Measurements from ENCODE around the gene WNT5B. TPM values are rescaled to one million over a fixed set of nuclear protein-coding genes. Genes with fewer than 3 reads are reported as not detected.

Gene WNT5B
- 0.17 and 2.7 TPM in 2 replicates for total RNA-seq

DNA sequence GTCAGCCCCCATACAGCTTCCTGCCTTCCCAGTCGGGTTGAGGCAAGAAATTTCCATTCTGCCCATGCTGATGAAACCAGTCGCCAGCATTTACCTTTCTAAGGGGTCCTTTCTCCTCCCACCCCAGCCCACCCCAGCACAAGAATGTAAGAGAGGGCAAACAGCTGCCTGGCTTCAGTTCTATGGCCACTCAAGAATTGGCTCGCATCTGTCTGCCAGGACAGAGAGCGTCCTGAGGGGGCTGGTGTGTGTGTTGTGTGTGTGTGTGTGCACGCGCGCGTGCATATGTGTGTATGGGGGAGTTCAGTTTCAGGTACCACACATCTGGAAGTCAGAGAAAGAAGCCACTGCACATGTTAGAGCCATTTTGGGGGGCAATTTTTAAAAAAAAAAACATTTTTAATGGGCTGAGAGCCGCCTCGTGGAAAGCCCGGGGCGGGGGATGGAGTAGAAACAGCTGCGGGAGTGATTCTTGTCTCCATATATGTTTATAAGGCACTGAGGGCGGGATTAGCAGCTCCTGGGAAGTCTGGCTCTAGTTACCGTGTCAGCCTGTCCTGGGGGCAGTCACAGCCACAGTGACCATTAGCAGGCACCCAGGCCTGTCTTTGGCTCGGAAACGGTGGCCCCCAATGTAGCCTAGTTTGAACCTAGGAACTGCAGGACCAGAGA lies at the start of gene WNT5B:
Gene WNT5B, plus strand, starts transcription at position 566 of the 672 bp plus-strand sequence. CDS start 2,124 bp downstream, outside the sequence.

DNA sequence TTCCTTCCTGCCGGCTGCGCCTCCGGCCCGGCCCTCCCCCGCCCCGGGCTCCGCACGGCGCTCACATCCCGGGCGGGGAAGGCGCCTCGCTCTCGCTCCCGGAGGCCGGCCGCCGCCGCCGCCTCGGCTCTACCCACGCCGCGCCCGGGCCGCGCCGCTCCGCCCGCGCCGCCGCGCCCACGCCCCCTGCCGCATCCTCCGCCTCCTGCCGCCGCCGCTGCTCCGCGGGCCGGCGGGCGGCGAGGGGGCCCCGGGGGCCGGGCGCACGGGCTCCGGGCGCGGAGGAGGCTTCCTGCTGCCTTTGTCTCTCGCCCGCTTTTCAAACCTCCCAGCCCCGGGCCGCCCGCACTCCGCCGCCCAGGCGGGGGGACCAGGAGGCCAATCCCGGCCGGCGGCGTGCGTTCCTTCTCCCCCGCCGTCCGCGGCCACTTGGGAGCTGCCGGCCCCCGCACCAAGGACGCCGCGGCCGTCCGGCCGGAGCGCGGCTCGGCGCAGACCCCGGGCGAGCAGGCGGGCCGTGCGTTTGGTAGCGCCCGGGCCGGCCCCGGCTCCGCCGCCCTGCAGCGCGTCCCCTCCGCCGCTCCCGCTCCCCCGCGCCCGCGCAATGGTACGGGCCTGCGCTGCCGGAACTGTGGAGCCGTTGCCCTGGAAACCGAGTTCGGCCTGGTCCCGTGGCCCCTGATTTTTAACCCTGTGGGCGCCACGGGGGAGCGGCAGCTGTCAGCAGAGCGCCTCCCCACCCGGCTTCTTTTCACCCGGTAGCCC lies 34.6 kb upstream of the WNT5B start, which contains the start of gene FBXL14:
Gene FBXL14, minus strand, starts transcription at position 321 of the 765 bp plus-strand sequence. CDS start 515 bp downstream, outside the sequence.

DNA sequence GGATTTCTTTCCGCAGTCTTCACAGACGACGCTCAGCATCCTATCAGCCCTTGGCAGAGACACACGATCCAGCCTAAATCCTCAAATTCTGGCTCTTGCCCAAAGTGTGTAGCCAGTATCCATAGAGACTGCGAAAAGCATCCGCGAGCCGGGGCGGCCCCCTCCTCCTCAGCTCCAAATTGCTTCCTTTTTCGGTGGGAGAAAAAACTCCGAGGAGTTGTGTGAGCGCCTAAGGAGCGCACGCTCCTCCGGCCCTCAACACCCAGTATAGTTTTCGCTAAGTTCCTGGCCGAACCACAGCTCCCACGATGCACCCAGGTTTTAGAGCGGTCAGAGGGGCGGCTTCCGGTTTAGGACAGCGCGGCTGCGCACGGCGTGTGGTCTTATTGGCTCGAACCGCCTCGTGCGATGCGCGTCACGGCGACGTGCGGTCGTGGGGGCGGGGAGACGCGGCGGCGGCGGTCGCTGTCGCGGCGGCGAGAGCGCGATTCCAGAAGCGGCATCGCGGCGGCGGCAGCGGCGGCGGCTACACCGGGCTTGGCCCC lies 61.6 kb downstream of the WNT5B start, which contains the start of gene ADIPOR2:
Gene ADIPOR2, plus strand, starts transcription at position 493 of the 545 bp plus-strand sequence. CDS start 63,274 bp downstream, outside the sequence.

Other genes with a start within 250 kb of the WNT5B start
- gene FBXL14, start 34.6 kb upstream of the WNT5B start, total RNA-seq, result 13.3 and 14.0 TPM in 2 replicates
- gene ADIPOR2, start 61.8 kb downstream of the WNT5B start, total RNA-seq, result 31.8 and 33.9 TPM in 2 replicates
- gene LRTM2, start 191.3 kb downstream of the WNT5B start, total RNA-seq, result not detected in 2 replicates